Smooth muscle cell (in vitro differentiated cells): Measurements from ENCODE around the gene OPA1. TPM values are rescaled to one million over a fixed set of nuclear protein-coding genes. Genes with fewer than 3 reads are reported as not detected.

Experiments
- DNase-seq: peaks from one replicate; lab custom pipeline; 2025; ENCODE audit not compliant: unreplicated experiment; lab: John Stamatoyannopoulos, UW
- H2AFZ ChIP-seq: fragments of 200-600 bp; sonication (generic); 2 replicates; pipeline ENCODE4 v1.6.0; 2016; ENCODE audit warnings: antibody characterized with exemption, low read depth, mild to moderate bottlenecking
- H3F3A ChIP-seq: fragments of 200-600 bp; sonication (generic); 2 replicates; pipeline ENCODE4 v1.6.0; 2017; ENCODE audit warnings: antibody characterized with exemption, low read depth
- H3K27ac ChIP-seq: fragments of 200-600 bp; sonication (generic); 2 replicates; pipeline ENCODE4 v1.5.1; 2016; ENCODE audit warnings: low read depth, mild to moderate bottlenecking
- H3K27me3 ChIP-seq: fragments of 200-600 bp; sonication (generic); 2 replicates; pipeline ENCODE4 v1.6.1; 2016; ENCODE audit warnings: low read depth, mild to moderate bottlenecking
- H3K36me3 ChIP-seq: fragments of 200-600 bp; sonication (generic); 2 replicates; pipeline ENCODE4 v1.5.1; 2016; ENCODE audit warnings: low read depth
- H3K4me1 ChIP-seq: fragments of 200-600 bp; sonication (generic); 2 replicates; pipeline ENCODE4 v1.5.1; 2016; ENCODE audit warnings: low read depth
- H3K4me2 ChIP-seq: fragments of 200-600 bp; sonication (generic); 2 replicates; pipeline ENCODE4 v1.6.0; 2016; ENCODE audit warnings: mild to moderate bottlenecking
- H3K4me3 ChIP-seq: fragments of 200-600 bp; sonication (generic); 2 replicates; pipeline ENCODE4 v1.5.1; 2016; ENCODE audit warnings: mild to moderate bottlenecking
- H3K79me2 ChIP-seq: fragments of 200-600 bp; sonication (generic); 2 replicates; pipeline ENCODE4 v1.6.0; 2016; ENCODE audit warnings: low read depth, mild to moderate bottlenecking
- H3K9ac ChIP-seq: fragments of 200-600 bp; sonication (generic); 2 replicates; pipeline ENCODE4 v1.6.0; 2016; ENCODE audit warnings: low read depth
- H3K9me3 ChIP-seq: fragments of 200-600 bp; sonication (generic); replicated peaks from 2 replicates; pipeline ENCODE4 v1.5.1; 2016; ENCODE audit warnings: low read depth
- H4K20me1 ChIP-seq: fragments of 200-600 bp; sonication (generic); 2 replicates; pipeline ENCODE4 v1.6.0; 2016; ENCODE audit warnings: low read depth
- CTCF ChIP-seq: fragments of 200-600 bp; sonication (generic); IDR thresholded peaks from 2 replicates; pipeline ENCODE4 v1.5.1; 2017; ENCODE audit warnings: borderline replicate concordance, mild to moderate bottlenecking, antibody characterized with exemption; ENCODE audit not compliant: insufficient read depth, poor library complexity, severe bottlenecking
- WGBS: methylation state at CpG from one replicate; pipeline ENCODE4 v1.1.7; 2016; ENCODE audit warnings: low lambda C conversion rate; 5-methylcytosine and 5-hydroxymethylcytosine counted together
- polyA plus RNA-seq: library from polyadenylated mRNA; unstranded; fragments of >200 nt; fragmentation: Nextera tagmentation; extraction: Ambion mirVana; gene quantifications from 2 replicates; pipeline ENCODE4 v1.2.1, GENCODE V29; 2016
- total RNA-seq: library from RNA; depleted of rRNA; stranded (reverse); fragments of >200 nt; gene quantifications from 2 replicates; pipeline ENCODE4 v1.2.3, GENCODE V29; 2014

OPA1 gene
- total and polyA plus RNA-seq, 2 experiments from 2014 or later, result 23.8 to 56.0 TPM

- no peaks in the 10 kb centered on the region for H3K79me2 ChIP-seq
- peaks cover 12% of the 10 kb centered on the region for H3K4me1 ChIP-seq
- no peak for DNase-seq
- no peaks in the 10 kb centered on the region for H3K9me3 ChIP-seq
- no peak overlapping the region for H2AFZ ChIP-seq
- H3K4me2 ChIP-seq, result no peak overlapping the region
- H3K9ac ChIP-seq, result no peak overlapping the region
- 88% methylated on average over 14 of the region's 14 CpGs for WGBS
- H3F3A ChIP-seq, result no peaks in the 10 kb centered on the region
- H4K20me1 ChIP-seq, result no peaks in the 10 kb centered on the region
- no peak overlapping the region for H3K27ac ChIP-seq
- H3K4me3 ChIP-seq, result no peak overlapping the region
- TF ChIP-seq CTCF, result no peak
- no peaks in the 10 kb centered on the region for H3K27me3 ChIP-seq
- no peaks in the 10 kb centered on the region for H3K36me3 ChIP-seq
Observed at GRCh38 chr3:193730976-193731375, 138.0 kb downstream of the OPA1 start.

- H3K27ac ChIP-seq, result no peak overlapping the region
- H3K4me3 ChIP-seq, result no peak overlapping the region
- no peak overlapping the region for H3K9ac ChIP-seq
- no peak for TF ChIP-seq CTCF
- DNase-seq, result no peak
- H3K4me1 ChIP-seq, result peaks cover 13% of the 10 kb centered on the region
- H3F3A ChIP-seq, result no peaks in the 10 kb centered on the region
- no peak overlapping the region for H3K4me2 ChIP-seq
- no peaks in the 10 kb centered on the region for H4K20me1 ChIP-seq
- H2AFZ ChIP-seq, result no peak overlapping the region
- no peaks in the 10 kb centered on the region for H3K36me3 ChIP-seq
- no peaks in the 10 kb centered on the region for H3K27me3 ChIP-seq
- H3K79me2 ChIP-seq, result no peaks in the 10 kb centered on the region
- WGBS, result 78% methylated on average over 4 of the region's 4 CpGs
- H3K9me3 ChIP-seq, result no peaks in the 10 kb centered on the region
Observed at GRCh38 chr3:193731656-193732055, 138.6 kb downstream of the OPA1 start.

GRCh38 chr3:193732391-193732790, 139.4 kb downstream of the OPA1 start:
- DNase-seq, result no peak
- H3K4me2 ChIP-seq, result peak overlapping the region; percentile 36

More at GRCh38 chr3:193732391-193732790, 139.4 kb downstream of the OPA1 start:
- H4K20me1 ChIP-seq, result no peaks in the 10 kb centered on the region
- H3F3A ChIP-seq, result no peaks in the 10 kb centered on the region
- H3K4me3 ChIP-seq, result no peak overlapping the region
- H3K9ac ChIP-seq, result no peak overlapping the region
- H2AFZ ChIP-seq, result no peak overlapping the region
- WGBS, result 53% methylated on average over 9 of the region's 9 CpGs
- H3K27me3 ChIP-seq, result no peaks in the 10 kb centered on the region
- peaks cover 17% of the 10 kb centered on the region for H3K4me1 ChIP-seq
- no peaks in the 10 kb centered on the region for H3K9me3 ChIP-seq
- H3K79me2 ChIP-seq, result no peaks in the 10 kb centered on the region
- H3K36me3 ChIP-seq, result no peaks in the 10 kb centered on the region
- peak overlapping the region; percentile 38 for H3K27ac ChIP-seq
- no peak for TF ChIP-seq CTCF
